NCI-H187 (cell line): ENCODE data around the gene FOXP1.
"Not testable (repeated sequence)": the region's sequence is repeated elsewhere in the genome, so short reads cannot be mapped to it uniquely, and the experiment has no call there.

Experiments
- DNase-seq, 2 experiments: peaks; one replicate each; lab custom pipeline; 2025; lab: John Stamatoyannopoulos, UW

The FOXP1 gene

DNA sequence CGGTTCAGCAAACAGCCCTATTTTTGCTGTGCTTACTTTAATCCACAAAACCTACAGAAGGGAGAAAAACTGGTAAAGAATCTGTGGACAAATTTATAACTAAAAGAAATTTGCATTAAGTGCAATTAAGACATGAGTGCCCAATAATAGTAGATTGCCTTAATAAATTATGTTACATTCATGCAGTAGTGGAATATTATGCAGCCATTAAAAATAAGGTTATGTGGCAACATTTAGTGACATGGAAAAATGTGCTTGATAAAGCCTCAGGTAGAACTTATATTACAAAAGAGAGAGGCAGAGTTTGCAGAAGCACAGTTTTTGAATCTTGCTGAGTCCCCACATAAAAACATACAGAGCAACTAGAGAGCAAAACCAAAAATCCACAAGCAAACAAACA, 253.0 kb downstream of the FOXP1 start:
- no peak for DNase-seq

DNA sequence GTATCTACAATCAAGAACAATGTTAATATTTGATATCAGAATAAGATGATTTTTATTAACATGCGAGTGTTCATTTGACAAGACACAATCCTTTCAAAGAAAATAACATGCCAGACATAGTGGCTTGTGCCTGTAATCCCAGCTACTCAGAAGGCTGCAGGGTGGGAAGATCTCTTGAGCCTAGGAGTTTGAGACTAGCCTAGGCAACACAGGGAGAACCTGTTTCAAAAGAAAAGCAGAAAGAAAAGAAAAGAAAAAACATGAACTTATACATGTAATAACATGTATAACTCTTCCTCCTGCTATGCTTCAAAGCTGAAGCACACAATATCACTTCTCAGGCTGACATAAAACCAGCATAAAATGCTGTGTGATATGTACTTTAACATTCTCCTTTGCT, 253.7 kb downstream of the FOXP1 start:
- DNase-seq, result no peak

DNA sequence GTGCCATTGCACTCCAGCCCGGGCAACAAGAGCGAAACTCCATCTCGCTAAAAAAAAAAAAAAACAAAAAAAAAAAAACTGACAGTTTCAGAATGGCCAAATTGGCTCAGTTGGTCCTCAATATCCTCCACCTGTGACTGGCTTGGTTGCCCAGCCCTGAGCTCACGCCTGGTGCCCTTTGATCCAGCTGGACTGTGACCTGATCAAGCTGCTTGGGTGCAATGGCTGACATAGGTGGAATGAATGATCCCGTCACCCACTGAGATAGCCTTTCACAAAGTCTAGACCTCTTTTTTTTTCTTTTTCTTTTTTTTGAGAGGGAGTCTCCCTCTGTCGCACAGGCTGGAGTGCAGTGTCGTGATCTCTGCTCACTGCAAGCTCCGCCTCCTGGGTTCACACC, 254.6 kb downstream of the FOXP1 start:
- no peak for DNase-seq

DNA sequence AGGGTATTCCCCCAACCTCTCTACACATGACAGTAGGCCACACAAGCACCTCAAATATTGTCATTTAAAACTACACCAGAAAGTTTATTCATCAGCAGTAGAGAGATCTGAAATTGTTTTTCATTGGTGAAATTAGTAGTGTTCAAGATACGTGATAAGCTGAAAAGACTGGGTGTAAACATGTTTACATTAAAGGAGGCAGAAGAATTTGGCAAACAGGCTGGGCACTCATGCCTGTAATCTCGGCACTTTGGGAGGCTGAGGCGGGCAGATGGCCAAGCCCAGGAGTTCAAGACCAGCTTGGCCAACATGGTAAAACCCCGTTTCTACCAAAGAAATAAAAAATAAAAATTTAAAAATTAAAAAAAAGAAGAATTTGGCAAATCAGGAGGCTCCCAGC, 255.6 kb downstream of the FOXP1 start:
- DNase-seq, result no peak

DNA sequence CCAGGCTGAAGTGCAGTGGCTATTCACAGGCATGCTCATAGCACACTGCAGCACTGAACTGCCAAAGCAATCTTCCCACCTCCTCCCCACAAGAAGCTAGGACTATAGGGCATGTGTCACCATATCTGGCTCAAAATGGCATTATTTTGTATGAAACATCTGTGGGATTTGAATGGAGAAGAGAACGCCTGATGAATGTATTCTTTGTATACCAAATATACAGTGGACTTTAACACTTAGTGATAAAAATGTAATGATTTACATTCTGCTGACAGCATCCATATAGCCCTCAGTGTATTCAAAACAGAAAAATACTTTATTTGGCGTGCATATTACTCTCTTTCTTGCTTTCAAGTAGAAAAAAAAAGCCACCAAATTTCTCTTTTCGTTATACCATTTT, 257.8 kb downstream of the FOXP1 start:
- no peak for DNase-seq

DNA sequence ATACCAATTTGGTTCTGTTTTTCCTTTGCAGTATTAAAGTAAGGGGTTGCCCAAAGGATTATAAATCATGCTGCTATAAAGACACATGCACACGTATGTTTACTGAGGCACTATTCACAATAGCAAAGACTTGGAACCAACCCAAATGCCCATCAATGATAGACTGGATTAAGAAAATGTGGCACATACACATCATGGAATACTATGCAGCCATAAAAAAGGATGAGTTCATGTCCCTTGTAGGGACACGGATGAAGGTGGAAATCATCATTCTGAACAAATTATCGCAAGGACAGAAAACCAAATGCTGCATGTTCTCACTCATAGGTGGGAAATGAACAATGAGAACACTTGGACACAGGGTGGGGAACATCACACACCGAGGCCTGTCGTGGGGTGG, 259.3 kb downstream of the FOXP1 start:
- DNase-seq, result not testable (repeated sequence)

DNA sequence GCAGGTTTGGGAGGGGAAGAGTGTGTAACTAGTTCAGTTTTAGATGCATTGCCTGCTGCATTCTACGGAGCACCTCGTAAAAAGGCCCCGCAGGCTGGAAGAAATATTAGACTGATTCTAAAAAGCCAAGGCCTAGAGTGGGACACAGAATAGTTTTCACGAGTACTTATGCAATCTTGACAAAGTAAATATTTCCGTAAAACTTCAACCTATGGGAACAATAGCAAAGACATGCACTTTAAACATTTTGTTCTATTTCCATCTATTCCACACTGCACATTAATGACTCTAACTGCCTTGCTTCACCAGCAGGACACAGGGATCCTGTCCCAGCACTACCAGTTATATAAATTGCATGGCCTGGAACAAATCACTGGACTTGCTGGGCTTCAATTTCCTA, 260.0 kb downstream of the FOXP1 start:
- no peak for DNase-seq

DNA sequence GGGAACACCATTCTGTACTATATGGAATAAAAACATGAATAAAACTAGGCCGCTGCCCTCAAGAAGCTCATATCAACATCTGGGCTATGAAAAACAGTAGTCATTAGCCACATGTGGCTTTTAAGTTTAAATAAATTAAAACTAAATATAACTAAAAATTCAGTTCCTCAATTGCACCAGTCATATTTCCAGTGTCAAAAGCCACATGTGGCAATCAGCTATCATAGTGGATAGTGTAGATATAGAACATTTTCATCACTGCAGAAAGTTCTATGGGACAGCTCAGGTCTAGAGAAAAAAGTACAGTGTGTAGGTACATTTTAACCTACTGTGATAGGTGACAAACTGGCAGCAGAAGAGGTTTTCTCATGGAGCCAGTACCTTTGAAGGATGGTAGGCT, 261.4 kb downstream of the FOXP1 start:
- no peak for DNase-seq

DNA sequence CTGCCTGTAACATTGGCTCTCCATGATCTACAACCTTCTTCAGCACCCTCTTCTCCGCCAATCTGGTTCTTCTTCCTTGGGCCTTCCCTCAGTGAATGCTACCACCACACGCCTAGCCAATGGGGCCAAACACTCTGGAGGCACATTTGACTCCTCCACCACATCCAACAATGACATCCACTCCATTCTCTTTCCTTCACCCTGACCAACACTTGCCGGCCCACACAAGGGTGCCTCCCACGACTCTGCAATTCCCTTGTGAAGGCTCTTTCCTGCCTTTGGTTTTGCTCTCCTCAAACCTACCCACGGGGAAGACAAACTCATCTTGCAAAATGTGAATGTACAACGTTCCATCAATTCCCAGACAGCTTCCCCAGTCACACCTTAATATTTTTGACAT, 263.8 kb downstream of the FOXP1 start:
- no peak for DNase-seq

DNA sequence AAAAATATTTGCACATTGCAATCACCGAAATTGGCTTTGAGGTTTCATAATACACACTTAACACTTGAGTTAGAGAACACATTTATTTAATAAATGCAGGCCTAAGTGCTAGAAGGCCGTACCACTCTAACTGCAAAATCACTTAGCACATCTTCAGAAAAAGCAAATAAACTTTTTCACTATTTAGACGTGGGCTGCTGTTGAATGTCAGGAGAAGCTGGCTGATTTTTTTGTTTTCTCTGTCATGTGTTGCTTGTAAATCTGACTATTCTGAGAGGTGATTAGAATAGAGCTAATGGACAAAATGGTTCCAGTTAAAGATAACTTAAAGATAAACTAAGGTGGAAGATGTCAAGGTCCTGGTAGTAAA, 265.1 kb downstream of the FOXP1 start:
- DNase-seq, result no peak

DNA sequence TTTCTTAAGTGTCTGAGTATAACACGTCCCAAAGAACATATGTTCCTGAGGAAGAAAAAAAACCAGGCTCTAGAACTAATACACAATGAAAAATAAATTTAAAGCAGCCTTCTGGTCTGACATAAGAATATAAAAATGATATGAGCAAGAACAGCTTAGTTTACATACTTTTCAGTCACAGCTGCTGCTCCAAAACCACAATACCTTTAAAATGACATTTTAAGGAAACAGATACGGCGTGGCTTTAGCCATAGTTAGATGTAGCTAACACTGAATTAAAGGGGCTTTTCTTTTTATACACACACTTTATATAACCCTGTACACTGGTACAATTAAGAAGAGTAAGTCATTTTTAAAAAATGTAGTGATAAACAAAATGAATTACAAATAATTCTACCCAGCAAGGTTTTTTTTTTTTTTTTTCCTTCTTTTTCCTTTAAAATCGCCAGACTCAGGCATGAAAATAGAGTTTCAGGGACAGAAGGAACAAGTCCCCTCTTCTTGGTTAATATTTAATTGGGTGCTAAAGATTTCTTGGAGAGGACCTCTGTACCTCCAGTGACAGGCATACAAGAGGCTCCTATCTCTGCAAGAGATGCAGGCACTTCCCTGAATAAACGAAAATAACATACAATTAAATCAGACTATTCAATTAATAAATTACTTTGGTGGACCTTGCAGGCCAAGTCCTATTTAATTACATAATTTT, 265.6 kb downstream of the FOXP1 start:
- DNase-seq, result no peak

DNA sequence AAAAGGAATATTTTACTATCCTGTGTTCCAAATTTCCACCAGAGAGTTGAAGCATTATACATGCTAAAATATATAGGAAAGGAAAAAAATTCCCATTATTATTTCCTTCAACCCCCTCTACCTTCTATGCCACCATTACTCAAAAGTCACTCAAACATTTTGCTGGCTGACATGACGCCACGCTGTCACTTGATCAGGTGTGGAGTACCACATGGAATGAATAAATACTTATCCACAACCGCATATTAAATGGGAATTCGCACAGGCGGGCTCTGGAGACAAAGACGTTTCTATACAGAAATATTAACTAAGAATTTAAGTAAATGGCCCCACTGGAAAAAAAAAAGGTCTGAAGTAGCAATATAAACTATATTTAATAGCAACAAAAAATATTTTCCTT, 266.4 kb downstream of the FOXP1 start:
- DNase-seq, result no peak

DNA sequence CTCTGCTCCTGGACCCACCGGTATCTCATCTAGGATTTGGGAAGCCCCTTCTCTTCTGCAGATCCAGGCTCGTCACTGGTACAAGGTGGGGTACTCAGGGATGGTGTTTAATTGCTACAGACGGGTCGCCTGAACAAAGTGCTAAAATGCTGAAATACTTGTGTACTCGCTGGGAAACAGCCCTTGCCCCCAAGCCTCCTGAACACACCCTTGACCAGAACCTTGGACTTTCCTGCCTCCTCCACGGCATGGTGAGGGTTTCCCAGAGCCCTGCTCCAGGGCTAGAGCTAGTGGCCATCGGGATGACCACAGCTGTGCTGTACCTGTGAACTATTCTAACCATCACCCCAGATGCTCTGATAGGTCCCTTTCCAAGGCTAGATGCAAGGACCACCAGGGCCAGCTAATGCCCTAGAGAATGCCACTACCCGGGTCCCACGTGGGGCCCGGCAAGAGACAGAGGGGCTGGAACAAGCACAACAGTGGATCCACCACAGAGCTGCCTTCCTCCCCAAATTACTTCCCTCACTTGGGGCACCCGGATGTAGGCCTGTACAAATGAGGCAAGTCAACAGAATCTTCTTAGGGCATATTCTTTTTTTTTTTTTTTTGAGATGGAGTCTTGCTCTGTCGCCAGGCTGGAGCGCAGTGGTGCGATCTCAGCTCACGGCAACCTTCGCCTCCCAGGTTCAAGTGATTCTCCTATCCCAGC, 267.3 kb downstream of the FOXP1 start:
- DNase-seq, result no peak

DNA sequence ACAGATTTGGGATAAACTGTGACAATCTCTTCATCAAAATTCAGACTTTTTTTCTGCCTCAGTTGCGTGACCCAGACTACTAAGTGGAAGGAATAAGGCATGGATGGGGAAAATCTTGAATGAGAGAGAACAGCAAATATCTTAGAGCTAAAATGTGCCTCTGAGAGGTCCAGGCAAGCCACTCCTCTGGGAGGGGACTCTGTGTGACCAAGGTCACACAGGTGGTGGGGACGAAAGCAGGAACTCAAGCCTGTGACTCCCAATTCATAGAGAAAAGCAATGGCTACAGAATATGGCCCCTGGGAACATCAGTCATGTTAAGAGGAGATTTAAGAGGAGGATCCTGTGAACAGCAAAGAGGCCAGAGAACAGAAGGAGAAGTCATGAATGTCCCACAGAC, 268.1 kb downstream of the FOXP1 start:
- no peak for DNase-seq

DNA sequence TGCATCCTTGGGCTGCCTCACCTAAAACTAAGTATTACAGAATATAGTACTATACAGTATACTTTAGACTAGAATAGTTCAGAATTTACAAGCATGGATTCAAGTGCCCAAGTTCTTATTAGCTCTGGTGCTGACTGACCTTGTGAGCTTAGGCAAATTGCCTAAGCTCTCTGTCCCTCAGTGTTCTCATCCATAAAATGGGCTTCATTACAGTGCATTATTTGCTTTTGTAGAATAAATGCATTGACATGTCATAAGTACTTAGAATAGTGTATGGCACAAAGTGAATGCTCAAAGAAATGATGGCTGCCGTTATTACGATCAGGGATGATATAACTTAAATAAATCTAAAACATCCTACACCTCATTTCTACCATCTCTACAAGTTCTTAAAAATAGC, 269.7 kb downstream of the FOXP1 start:
- no peak for DNase-seq

DNA sequence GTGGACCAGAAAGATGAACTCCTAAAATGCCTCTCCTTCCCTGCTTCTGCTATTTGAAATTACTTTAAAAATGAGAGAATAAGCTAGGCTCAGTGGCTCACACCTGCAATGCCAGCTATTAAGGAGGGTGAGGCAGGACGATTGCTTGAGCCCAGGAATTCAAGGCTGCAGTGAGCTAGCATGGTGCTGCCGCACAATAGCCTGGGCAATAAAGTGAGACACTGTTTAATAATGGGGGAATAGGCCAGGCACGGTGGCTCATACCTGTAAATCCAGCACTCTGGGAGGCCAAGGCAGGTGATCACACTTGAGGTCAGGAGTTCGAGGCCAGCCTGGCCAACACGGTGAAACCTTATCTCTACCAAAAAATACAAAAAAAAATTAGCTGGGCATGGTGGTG, 271.1 kb downstream of the FOXP1 start:
- no peak for DNase-seq

DNA sequence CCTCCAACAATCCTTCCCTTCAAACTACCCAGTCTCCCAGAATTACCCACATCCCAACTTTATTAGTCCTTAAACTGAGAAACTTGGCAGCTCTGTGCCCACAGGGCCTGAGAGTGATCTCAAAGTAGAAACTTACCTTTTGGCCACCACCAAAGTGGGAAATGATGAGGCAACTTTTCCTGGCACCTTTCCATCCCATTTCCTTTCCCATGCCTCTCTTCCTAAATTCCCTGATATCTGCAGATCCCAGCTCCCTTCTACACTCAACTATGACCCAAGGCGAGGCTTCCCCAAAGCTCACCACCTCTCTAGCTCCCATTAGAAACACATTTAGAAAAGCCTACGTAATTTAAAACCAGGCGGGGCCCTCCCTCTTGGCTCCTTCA, 271.9 kb downstream of the FOXP1 start:
- DNase-seq, result no peak

DNA sequence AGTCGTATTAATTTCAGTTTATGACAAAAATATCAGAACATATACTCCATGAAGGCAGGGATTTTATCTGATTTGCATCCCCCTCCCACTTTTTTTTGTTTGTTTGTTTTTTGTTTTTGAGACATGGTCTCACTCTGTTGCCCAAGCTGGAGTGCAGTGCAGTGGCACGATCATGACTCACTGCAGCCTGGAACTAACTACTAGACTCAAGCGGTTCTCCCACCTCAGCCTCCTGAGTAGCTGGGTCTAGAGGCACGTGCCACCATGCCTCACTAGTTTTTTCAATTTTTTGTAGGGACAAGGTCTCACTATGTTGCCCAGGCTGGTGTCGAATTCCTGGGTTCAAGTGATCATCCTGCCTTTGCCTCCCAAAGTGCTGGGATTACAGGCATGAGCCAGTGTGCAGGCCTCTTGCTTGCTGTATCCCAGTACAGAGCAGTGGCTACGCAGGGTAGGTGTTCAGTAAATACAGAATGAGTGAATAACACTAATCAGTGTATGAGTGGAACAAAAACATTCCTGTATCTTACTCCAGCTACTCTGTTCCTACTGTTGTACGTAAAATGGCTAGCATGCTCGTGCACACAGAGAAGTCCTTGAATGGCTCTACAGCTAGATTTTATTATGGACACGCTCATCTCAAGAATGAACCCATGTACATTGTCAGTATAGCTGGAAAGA, 272.4 kb downstream of the FOXP1 start:
- DNase-seq, result no peak

DNA sequence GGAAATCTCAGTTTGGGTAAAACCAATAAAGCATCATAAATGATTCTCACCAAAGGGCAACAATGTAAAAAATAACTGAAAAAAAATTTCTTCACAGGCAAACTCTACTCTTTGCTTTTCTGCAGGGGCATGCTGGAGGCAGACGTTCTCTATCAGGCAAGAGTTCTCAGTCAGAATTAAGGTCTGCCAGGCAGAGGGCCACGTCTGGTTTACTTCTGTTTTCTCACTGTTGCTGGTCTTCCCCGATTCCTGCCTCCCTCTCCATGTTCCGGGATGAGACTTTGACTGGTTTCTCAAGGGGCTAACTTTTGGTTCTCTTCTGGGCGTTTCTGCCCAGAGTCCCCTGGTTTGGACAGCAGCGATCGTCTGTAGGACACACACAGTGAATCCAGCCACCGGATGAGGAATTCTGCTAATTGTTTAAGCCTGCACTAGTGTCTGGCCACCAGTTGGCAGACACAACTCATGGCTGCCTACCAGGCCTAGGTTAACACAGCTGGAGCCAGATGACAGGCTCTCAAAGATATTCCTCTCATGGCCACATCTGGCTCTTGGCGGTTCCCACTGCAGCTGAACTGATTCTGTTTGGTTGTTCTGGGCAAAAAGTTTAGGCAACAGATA, 273.1 kb downstream of the FOXP1 start:
- no peak for DNase-seq

DNA sequence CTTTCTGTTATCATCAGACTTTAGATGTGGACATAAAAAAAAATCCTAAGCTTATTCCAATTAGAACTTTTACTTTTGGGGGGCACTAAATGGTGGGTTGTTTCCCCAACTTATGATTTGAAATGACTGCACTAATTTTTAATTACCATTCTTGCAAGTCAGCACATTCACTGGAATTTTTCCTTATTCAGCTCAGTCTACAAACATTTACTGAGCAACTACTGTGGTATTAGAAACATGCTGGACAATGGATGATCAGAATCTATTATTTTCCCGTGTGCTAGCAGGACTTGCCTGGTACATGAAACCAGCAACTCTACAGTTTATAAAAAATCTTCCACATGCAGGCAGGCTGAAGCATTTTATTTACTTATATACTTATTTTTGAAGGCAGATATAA, 273.6 kb downstream of the FOXP1 start:
- DNase-seq, result no peak

DNA sequence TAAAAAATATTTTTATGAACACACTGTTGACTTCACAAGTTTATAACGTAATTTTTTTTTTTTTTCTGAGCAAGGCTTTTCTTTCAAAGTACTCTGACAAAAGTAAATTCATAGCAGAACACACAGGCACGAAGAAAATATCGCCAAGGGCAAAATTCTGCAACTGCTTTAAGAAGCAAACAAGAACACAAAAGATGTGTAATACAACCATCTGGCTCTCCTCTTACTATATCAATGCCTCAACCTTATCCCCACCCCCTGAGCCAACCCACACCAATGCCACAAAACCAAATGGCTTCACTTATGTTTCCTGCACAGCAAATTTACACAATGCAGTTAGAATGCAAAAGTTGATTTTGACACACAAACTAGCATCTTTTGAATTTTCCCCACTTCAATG, 274.2 kb downstream of the FOXP1 start:
- no peak for DNase-seq

DNA sequence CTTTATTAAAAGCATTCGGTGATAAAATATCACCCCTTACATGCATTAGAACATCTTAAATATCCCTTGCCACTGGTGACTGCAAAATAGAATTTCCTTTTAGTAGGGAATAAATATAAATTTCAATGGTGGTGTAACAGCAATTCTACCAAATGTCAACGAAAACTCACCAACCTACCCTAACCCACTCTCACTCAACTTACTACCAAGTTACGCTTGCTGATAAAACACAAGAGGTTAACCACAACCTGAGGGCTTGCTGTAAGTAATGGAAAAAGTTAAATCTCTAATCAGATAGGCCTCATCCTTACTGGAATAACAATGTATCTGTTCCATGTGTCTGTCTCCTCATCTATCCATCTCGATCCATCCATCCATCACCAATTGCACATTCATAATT, 274.7 kb downstream of the FOXP1 start:
- DNase-seq, result no peak
